GM18867 (cell line): ENCODE results near the gene CHID1.

Source experiments
- ATAC-seq: cut with Tn5 transposase; IDR thresholded peaks from one replicate; pipeline ENCODE4 v1.9.1; 2021; ENCODE audit warnings: mild to moderate bottlenecking, moderate library complexity; ENCODE audit not compliant: unreplicated experiment

CHID1 gene

GRCh38 chr11:910589-911030, at the start of gene CHID1:
Gene CHID1, minus strand, starts transcription at chr11:910810. Its CDS starts 5,994 bp downstream, at chr11:904816.
- ATAC-seq: peak; percentile 90

GRCh38 chr11:959608-960007, 49.0 kb upstream of the CHID1 start:
- no peak for ATAC-seq

GRCh38 chr11:959027-959426, 48.4 kb upstream of the CHID1 start:
- no peak for ATAC-seq

- no peak for ATAC-seq
These were observed 47.5 kb upstream of the CHID1 start for GRCh38 chr11:958101-958500.

- no peak for ATAC-seq
These were observed 46.8 kb upstream of the CHID1 start for GRCh38 chr11:957212-957920.

- no peak for ATAC-seq
These were observed 44.8 kb upstream of the CHID1 start for GRCh38 chr11:955154-956063.

GRCh38 chr11:954392-955153, 44.0 kb upstream of the CHID1 start:
- ATAC-seq: no peak

- no peak for ATAC-seq
These were observed 42.9 kb upstream of the CHID1 start for GRCh38 chr11:953512-953911.

- ATAC-seq: no peak
These were observed 42.1 kb upstream of the CHID1 start for GRCh38 chr11:952406-953385.

GRCh38 chr11:951507-951906, 40.9 kb upstream of the CHID1 start:
- ATAC-seq: no peak

- no peak for ATAC-seq
These were observed 37.1 kb upstream of the CHID1 start for GRCh38 chr11:947744-948143.

GRCh38 chr11:945986-946385, 35.4 kb upstream of the CHID1 start:
- no peak for ATAC-seq

GRCh38 chr11:944711-945470, 34.3 kb upstream of the CHID1 start:
- ATAC-seq: no peak

- no peak for ATAC-seq
These were observed 32.2 kb upstream of the CHID1 start for GRCh38 chr11:942823-943222.

- ATAC-seq: no peak
These were observed 30.0 kb upstream of the CHID1 start for GRCh38 chr11:940496-941135.

GRCh38 chr11:937841-938261, 27.2 kb upstream of the CHID1 start:
- ATAC-seq: no peak

GRCh38 chr11:936199-936598, 25.6 kb upstream of the CHID1 start:
- no peak for ATAC-seq

- no peak for ATAC-seq
These were observed 23.9 kb upstream of the CHID1 start for GRCh38 chr11:934527-934926.

- no peak for ATAC-seq
These were observed 23.3 kb upstream of the CHID1 start for GRCh38 chr11:933936-934335.
